Sciatic nerve (tissue), 2 donors: ENCODE results near the gene STEAP1B. TPM values are rescaled to one million over a fixed set of nuclear protein-coding genes. Genes with fewer than 3 reads are reported as not detected.

Experiments
- ATAC-seq: fragments of 200-7000 bp; cut with Tn5 transposase; one replicate; pipeline ENCODE4 v1.9.1; 2020; ENCODE audit warnings: mild to moderate bottlenecking, moderate library complexity
- DNase-seq: peaks from one replicate; pipeline ENCODE4 v3.0.0-alpha.2; 2020; ENCODE audit warnings: low spot score
- intact Hi-C: fragments of 100-400 bp; cut with DNase I; formaldehyde crosslinking; loops from one replicate; pipeline ENCODE4 v1.14.2; 2022
- total RNA-seq: library from RNA; stranded (reverse); fragmentation: NEBNext Ultra II Directional; extraction: Animal tissue kit (Norgen Biotek cat#: 25700); gene quantifications from one replicate; pipeline ENCODE4 v1.2.1, GENCODE V29; 2021
- donor health status: DM: no; HTN: no; CAD: no.
- donor health status: DM: no; HTN: no; CAD: no.

Gene STEAP1B
- total RNA-seq, 1 donor from 2014 or later: 11.6 TPM

DNA sequence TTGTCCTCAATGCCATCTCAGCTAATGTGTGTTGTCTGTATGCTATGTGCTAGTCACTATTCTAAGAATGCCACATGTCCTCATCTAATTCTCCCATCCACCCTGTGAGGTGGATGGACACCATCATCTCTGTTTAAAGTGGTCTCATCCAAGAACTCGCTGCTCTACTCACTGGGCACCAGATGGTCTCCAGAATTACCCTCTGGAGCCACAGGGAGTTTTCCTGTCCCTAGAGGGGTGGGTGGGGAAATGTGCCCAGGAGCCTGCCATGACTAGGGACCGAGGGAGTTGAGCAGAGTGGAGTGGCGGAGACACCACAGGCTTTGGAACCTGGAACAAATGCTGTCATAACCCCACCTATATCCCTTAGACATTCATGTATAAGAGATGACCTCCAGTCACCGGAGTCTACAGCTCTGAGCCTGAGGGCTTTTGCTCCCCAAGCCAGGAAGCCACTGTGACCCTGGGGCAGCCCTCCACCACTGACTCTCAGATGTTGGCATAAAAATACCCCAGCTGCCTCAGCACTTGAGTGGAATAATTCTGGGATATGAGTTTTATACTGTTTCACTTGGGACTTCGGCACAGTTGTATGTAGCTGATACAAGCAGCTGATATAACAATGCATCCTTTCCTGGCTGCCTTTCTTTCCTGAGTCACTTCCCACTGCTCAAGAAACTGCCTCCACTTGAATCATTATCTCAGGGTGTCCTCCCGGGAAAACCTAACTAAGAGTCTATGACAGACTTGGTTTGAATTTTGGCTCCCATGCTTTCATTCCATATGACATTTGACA lies 81.5 kb downstream of the STEAP1B start:
- DNase-seq (no peak), ATAC-seq (no peak)
- intact Hi-C loops: no loop called here

GRCh38 chr7:22417841-22418240 lies 82.1 kb downstream of the STEAP1B start:
- no peak for ATAC-seq
- intact Hi-C loops: no loop called here

GRCh38 chr7:22417349-22417748 lies 82.6 kb downstream of the STEAP1B start:
- no peak for DNase-seq
- ATAC-seq: no peak
- intact Hi-C loops: no loop called here

More at GRCh38 chr7:22417841-22418240, 82.1 kb downstream of the STEAP1B start:
- no peak for DNase-seq

DNA sequence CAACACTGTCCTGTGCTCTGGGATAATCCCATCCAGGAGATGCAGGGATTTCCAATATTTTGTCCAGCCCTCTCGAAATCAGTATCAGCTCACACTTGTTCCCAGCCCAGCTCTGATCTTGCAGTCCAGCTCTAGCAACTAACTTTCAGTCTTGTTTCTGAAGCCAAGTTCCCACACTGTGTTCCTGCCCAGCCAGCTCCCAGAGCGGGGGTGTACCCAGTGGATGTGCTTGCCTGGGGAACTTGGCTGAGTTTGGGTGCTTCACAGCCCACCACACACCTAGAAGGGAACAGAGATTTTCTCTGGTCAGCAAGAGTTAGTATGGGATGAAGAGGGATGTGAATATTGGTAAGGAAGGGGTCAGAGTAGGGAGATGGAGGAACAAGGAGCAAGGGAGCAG lies 85.6 kb downstream of the STEAP1B start:
- intact Hi-C loops: no loop called here
- ATAC-seq (no peak), DNase-seq (no peak)

DNA sequence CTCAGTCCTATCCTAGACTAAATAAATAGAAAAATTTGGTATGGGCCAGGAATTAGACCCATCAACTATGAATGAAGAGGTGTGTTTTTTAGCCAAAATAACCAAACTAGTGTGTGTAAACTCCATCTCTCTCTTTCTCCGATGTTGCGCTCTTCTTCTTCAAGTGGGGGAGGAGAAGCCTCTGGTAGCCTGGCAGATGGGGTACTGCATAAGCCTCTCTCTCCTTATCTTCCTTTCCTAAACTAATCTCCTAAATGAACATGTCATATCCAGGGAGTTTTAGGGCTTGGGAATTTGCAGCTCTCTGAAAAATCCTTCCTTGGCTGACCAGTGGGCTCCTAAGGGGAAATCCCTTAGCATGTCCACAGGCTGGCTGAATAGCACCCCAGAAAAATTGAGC lies 86.8 kb downstream of the STEAP1B start:
- DNase-seq (no peak), ATAC-seq (no peak)
- intact Hi-C loops: no loop called here

- intact Hi-C loops: no loop called here
- ATAC-seq: no peak
- no peak for DNase-seq
Observed at GRCh38 chr7:22411977-22412693, 87.9 kb downstream of the STEAP1B start.

DNA sequence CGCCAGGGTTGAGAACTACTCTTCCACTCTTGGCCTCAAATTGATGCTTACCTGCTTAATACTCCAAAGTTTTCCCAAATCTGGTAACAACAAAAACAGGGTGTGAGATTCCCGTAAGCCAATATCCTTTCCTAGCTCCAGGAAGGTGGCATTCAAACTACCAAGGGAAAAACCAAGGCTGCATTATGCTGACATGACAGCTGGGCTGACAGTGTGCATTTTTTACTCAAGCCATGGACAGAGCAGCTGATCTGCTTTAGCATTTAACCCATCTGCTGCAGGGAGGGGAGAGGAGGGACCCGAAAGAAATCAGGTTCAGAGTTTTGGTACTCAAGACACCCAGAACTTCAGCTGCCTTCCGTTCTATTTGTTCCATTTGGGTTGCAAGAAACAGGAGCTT lies 93.3 kb downstream of the STEAP1B start:
- intact Hi-C loops: no loop called here
- DNase-seq: no peak
- no peak for ATAC-seq

DNA sequence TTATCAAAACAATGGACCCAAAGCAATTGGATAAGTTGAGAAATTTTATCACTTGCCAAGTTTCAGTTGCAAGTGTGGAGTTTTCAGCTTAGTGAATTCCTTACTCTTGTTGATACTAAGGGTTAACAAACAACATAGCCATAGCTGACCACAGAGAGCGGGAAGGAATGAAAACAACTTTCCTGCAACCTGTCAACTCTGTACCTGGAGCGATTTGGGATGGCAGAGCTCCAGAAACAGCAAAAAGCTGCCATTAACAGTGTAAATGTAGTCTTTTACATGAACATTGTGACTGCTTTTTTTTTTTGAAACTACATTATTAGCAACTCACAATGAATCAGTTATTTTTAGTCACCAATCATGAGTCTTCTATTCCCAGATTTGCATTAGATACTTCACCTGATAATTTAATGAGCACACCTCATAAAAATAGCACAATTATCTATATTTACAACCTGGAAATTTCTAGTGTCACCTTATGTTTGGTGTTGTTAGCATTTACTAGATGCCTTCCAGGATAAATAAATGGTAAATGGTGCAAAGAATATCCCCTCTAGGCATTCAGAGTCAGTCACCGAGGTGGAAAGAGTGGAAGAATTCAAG lies 95.5 kb downstream of the STEAP1B start:
- ATAC-seq (no peak), DNase-seq (no peak)
- intact Hi-C loops: no loop called here

DNA sequence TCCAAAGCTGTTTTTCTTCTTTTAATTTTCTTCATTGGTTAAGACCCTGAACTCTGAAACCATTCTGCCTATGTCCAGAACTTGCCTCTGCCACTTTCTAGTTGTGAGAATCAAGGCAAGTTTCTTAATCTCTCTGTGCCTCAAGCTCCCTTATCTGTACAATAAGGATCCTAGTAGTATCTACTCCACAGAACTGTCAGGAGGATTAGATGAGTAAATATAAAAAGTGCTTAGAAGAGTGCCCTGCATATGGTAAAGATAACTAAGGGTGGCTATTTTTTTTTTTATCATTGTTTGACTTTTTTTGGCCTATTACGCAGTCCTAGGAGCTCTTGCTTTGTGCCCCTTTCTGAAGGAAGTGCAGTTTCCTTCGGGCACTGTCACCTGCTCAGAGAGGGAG lies 96.6 kb downstream of the STEAP1B start:
- DNase-seq (no peak), ATAC-seq (no peak)
- intact Hi-C loops: no loop called here

- ATAC-seq (no peak), DNase-seq (no peak)
- intact Hi-C loops: no loop called here
Observed at GRCh38 chr7:22402250-22402649, 97.7 kb downstream of the STEAP1B start.

DNA sequence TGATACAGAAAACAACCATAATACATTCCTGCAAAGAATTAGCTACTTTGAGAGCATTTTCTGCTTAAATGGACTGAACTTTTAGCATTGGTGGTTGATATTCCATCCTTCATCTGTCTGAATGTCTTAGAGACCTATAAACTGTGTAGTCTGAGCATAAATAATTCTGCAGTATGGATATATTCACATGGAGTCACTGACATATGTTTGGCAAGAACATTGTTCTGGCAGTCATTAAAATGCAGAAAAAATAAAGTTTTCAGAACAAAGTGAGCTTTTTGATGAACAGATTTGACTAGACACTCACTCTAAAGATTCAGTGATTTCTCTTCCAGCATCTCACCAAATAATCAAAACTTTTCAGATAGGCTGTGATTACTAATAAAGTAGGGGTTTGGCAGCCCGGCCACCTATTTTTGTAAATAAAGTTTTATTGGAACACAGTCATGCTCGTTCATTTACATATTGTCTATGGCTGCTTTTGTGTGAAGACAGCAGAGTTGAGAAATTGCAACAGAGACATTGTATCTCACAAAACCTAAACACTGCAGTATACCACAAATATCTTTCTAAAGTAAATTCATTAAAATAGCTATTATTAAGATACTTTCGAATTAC lies 98.9 kb downstream of the STEAP1B start:
- DNase-seq (no peak), ATAC-seq (no peak)
- intact Hi-C loops: no loop called here

DNA sequence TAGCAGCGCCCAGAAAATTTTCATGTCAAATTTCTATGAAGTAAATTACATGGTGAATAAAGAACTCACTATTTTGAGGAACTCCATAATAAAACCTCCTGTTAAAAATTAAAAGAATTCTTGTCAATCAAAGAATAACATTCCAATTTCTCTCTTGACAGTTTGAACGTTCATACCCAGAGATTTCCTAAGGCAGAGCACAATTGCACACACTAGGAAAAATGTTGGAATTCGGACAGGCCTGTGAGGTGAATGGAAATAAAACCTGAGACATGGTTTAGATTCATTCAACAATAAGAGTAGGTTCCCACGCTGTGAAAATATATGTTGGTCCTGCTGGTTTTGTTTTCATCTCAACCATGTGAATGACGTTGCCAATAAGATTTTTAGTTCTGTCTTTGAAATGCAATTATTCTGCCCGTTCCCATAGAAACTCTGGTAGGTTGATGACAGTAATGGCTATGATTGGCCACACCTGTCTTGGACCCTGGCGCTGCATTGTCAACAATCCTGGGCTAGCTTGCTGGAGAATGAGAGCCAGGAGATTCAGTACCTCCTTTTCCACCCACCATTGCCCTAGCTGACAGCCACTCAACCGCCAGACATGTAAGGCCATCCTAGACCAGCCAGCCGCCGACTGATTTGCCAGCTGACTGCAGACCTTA lies 99.7 kb downstream of the STEAP1B start:
- intact Hi-C loops: no loop called here
- no peak for ATAC-seq
- no peak for DNase-seq

- ATAC-seq: no peak
- intact Hi-C loops: no loop called here
- DNase-seq: no peak
Observed at GRCh38 chr7:22399546-22399945, 100.4 kb downstream of the STEAP1B start.

GRCh38 chr7:22399091-22399490 lies 100.9 kb downstream of the STEAP1B start:
- intact Hi-C loops: no loop called here
- DNase-seq (no peak), ATAC-seq (no peak)

DNA sequence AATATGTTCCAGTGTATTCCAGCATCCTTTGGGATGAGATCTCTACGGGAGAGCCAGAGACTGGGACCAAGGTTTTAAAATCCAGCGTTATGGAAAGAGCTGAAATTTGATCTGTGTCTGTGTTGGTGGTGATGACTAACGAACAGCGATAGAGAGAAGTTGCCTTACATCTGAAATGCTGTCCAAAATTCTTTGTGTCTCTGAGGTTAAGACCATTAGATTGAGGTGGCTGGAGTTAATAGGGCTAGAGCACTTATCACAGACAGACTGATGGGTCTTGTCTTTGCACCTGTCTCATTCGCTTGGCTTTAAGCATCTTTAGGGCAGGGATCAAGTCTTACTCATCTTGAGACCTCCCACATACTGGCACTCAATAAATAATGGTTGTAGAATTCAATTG lies 102.0 kb downstream of the STEAP1B start:
- ATAC-seq (no peak), DNase-seq (no peak)
- intact Hi-C loops: no loop called here

DNA sequence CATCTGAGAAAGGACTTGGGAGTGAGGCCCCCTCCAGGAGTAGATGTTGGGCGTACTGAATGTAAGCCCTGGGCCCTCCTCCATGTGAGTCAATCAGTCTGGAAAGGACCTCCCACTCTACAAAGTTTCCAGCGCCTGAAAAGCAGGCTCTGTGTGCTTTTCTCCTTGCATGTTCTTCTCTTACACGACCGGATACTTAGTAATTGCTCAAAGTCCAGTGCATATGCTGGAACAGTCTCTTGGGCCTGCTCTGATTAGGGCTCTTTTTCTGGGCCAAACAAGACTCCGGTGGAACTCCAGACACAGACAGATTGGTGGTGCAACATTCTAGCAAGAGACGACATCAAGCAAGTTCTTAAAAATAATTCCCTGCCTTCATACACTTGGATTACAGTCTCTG lies 104.8 kb downstream of the STEAP1B start:
- DNase-seq (no peak), ATAC-seq (no peak)
- intact Hi-C loops: no loop called here

GRCh38 chr7:22394739-22395138 lies 105.2 kb downstream of the STEAP1B start:
- intact Hi-C loops: no loop called here
- DNase-seq (no peak), ATAC-seq (no peak)

DNA sequence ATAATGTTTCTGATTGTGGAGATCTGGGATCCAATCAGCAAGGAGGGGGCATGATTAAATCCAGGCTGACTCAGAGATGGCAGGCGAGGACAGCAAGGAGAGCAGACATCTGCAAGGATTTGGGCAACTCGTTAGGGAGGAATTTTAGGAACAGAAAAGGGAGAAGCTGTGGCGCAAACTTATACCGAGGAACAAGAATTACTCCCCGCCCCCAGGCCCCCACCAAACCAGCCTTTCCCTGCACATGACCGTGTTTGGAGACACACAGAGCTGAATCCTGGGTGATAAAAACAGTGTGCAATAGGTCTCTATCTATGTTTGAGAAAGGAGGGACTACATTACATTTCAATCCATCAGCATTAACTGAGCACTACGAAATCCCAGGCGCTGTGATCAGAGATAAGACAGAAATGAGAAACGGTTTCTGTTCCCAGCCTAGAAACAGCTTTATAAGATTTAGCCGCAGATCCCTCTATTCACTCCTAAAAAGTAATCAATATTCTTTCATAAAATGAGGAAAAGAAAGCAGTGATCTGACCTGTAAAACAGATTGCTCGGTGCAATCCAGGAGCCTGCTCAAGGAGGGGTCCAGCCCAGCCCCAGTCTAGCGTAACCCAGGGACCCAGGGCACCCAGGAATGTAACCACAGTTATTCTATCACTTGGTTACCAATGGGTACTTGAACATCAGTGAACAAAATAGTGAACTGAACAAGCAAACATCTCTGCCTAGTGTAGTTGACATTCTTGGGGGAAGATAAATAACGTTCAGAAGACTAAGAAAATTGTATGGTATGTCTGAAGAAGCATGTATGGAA lies 105.9 kb downstream of the STEAP1B start:
- ATAC-seq (no peak), DNase-seq (no peak)
- intact Hi-C loops: no loop called here

DNA sequence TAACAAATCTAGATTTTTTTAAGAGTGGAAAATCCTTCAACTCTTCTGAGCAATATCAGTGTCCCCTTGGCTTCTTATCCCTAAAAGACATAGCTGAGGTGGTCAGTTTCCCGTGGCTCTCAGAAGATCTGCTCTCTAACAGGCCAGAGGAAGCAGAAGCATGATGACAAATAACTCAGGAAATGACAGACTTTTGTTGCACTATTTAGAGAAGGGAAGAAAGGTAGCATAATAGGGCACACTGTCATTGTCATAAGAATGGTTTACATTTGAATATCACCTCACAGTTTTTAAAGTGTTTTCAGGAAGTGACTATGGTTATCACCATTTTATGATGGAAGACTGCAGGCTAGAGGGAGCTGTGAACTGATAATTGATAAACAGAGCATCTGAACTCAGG lies 109.5 kb downstream of the STEAP1B start:
- no peak for ATAC-seq
- intact Hi-C loops: no loop called here
- no peak for DNase-seq
